Stimulated activated CD8-positive, alpha-beta memory T cell treated with anti-CD3 and anti-CD28 coated beads, Interleukin-12 subunit alpha, Interleukin-12 subunit beta, amount 100 ng/mL, for 24 hours (primary cell): ENCODE measurements around the gene CNGA2.
"Not testable (repeated sequence)": the region's sequence is repeated elsewhere in the genome, so short reads cannot be mapped to it uniquely, and the experiment has no call there.

Experiments
- DNase-seq: peaks from one replicate; pipeline ENCODE4 v3.0.0-alpha.2; 2020; ENCODE audit errors: extremely low read depth

Gene CNGA2

GRCh38 chrX:151734446-151734845 is at the start of gene CNGA2:
Gene CNGA2 (plus strand): TSS chrX:151734746. CDS start chrX:151738484, 3,738 bp downstream.
- no peak for DNase-seq

- DNase-seq: no peak
Measured at GRCh38 chrX:151687635-151688034, 46.9 kb upstream of the CNGA2 start.

GRCh38 chrX:151688695-151689094 is 45.9 kb upstream of the CNGA2 start:
- DNase-seq: no peak

- no peak for DNase-seq
Measured at GRCh38 chrX:151692825-151693224, 41.7 kb upstream of the CNGA2 start.

- DNase-seq: no peak
Measured at GRCh38 chrX:151694121-151694520, 40.4 kb upstream of the CNGA2 start.

GRCh38 chrX:151694661-151695582 is 39.6 kb upstream of the CNGA2 start, which contains the start of gene PRRG3:
Gene PRRG3 (plus strand): TSS chrX:151695458. CDS start chrX:151698815, 3,357 bp downstream.
- DNase-seq: no peak

GRCh38 chrX:151695583-151696340 is 38.8 kb upstream of the CNGA2 start:
- no peak for DNase-seq

GRCh38 chrX:151697082-151697481 is 37.5 kb upstream of the CNGA2 start:
- not testable (repeated sequence) for DNase-seq

GRCh38 chrX:151697522-151697921 is 37.0 kb upstream of the CNGA2 start:
- no peak for DNase-seq

- DNase-seq: no peak
Measured at GRCh38 chrX:151698485-151698884, 36.1 kb upstream of the CNGA2 start.

- no peak for DNase-seq
Measured at GRCh38 chrX:151699746-151700145, 34.8 kb upstream of the CNGA2 start.

GRCh38 chrX:151700581-151700980 is 34.0 kb upstream of the CNGA2 start:
- no peak for DNase-seq

GRCh38 chrX:151701071-151701470 is 33.5 kb upstream of the CNGA2 start:
- no peak for DNase-seq

GRCh38 chrX:151701531-151701930 is 33.0 kb upstream of the CNGA2 start:
- DNase-seq: no peak

- DNase-seq: no peak
Measured at GRCh38 chrX:151702026-151702714, 32.4 kb upstream of the CNGA2 start.

- no peak for DNase-seq
Measured at GRCh38 chrX:151702741-151703340, 31.7 kb upstream of the CNGA2 start.

- DNase-seq: no peak
Measured at GRCh38 chrX:151703487-151703886, 31.1 kb upstream of the CNGA2 start.

GRCh38 chrX:151704041-151704663 is 30.4 kb upstream of the CNGA2 start:
- no peak for DNase-seq

- DNase-seq: no peak
Measured at GRCh38 chrX:151708821-151709220, 25.7 kb upstream of the CNGA2 start.

GRCh38 chrX:151710457-151710856 is 24.1 kb upstream of the CNGA2 start:
- no peak for DNase-seq

GRCh38 chrX:151711154-151711553 is 23.4 kb upstream of the CNGA2 start:
- no peak for DNase-seq
